Measurements from ENCODE around the gene UQCR10.

GRCh38 chr22:29744902-29745301, 22.3 kb upstream of the UQCR10 start:
- no peak for TF ChIP-seq GATA2 (IDR thresholded peaks at IDR 0.05; ENCODE audit: low read depth, low read length)
- TF ChIP-seq GATA3 (IDR thresholded peaks at IDR 0.05; ENCODE audit: low read depth, low read length): no peak
